K562 (cell line): ENCODE data around the gene TAF10. TPM values are rescaled to one million over a fixed set of nuclear protein-coding genes. Genes with fewer than 3 reads are reported as not detected.

ENCODE experiments used
- ATAC-seq: fragments of 200-7000 bp; cut with Tn5 transposase; 3 replicates; pipeline ENCODE4 v1.9.1; 2020; ENCODE audit warnings: moderate library complexity
- BruUV-seq: library from RNA; stranded (reverse); fragments of 400-500 nt; replicated peaks from 2 replicates; lab custom pipeline; 2021; lab: Mats Ljungman, UMichigan
- CTCF ChIA-PET: fragments of 300-600 bp; formaldehyde crosslinking; extraction: SDS; loops from one replicate; lab custom pipeline; 2021; ENCODE audit warnings: low intra/inter-chr PET ratio; lab: Yijun Ruan, JAX
- POLR2A ChIA-PET: fragments of 300-600, 350-650 bp; sonication (Branson Sonifier 250); formaldehyde crosslinking; extraction: SDS; loops from one replicate; lab custom pipeline; 2021; ENCODE audit warnings: antibody characterized with exemption, inconsistent platforms; lab: Yijun Ruan, JAX
- DNase-seq, 4 experiments: peaks; one replicate each; pipeline versions ENCODE4 v3.0.0 to v3.0.0-alpha.2; 2011 to 2018; ENCODE audit warnings: low spot score in 3 of 4, mixed read lengths in 3 of 4; ENCODE audit errors: extremely low read depth in 1 of 4
- FAIRE-seq: peaks from 2 replicates; lab custom pipeline; 2011; peaks lifted over from hg19 to GRCh38; lab: Jason Lieb, UNC
- H2AFZ ChIP-seq: 2 replicates; pipeline ENCODE4 v1.6.0; 2011; ENCODE audit warnings: low read depth, low read length, control low read depth, inconsistent platforms
- H3K27ac ChIP-seq: fragments of 200-600 bp; 3 replicates; pipeline ENCODE4 v1.8.0; 2011; ENCODE audit warnings: low read depth, mild to moderate bottlenecking, control low read depth, inconsistent platforms, low read length, moderate library complexity, mixed read lengths; ENCODE audit errors: extremely low read depth
- H3K27me3 ChIP-seq, 2 experiments: fragments of 300-600 bp in 1 of 2; 2 replicates in 1 of 2; 3 replicates in 1 of 2; pipeline versions ENCODE4 v1.6.0 to v1.8.0; 2011; ENCODE audit warnings: inconsistent platforms in 2 of 2, low read length in 2 of 2, mild to moderate bottlenecking in 1 of 2, mixed read lengths in 1 of 2, moderate library complexity in 1 of 2; ENCODE audit not compliant: control insufficient read depth in 2 of 2, insufficient read depth in 2 of 2
- H3K36me3 ChIP-seq: fragments of 300-600 bp; 3 replicates; pipeline ENCODE4 v1.8.0; 2011; ENCODE audit warnings: mild to moderate bottlenecking, low read length, inconsistent platforms; ENCODE audit not compliant: control insufficient read depth, insufficient read depth
- H3K4me1 ChIP-seq, 2 experiments: fragments of 200-600 bp in 1 of 2; replicated peaks in 1 of 2; 2 replicates in 1 of 2; 3 replicates in 1 of 2; pipeline versions ENCODE4 v1.5.1 to v1.8.0; 2011; ENCODE audit warnings: inconsistent platforms in 2 of 2, low read length in 2 of 2, mild to moderate bottlenecking in 1 of 2, mixed read lengths in 1 of 2, moderate library complexity in 1 of 2; ENCODE audit not compliant: control insufficient read depth in 2 of 2, insufficient read depth in 2 of 2
- H3K4me2 ChIP-seq: 2 replicates; pipeline ENCODE4 v1.6.1; 2011; ENCODE audit warnings: low read length, control low read depth, inconsistent platforms, mixed read lengths; ENCODE audit not compliant: insufficient read depth
- H3K4me3 ChIP-seq: fragments of 200-600 bp; sonication (generic), shearing (Covaris generic); 2 replicates; pipeline ENCODE4 v1.5.1; 2016; ENCODE audit warnings: control low read depth, inconsistent platforms
- H3K79me2 ChIP-seq: fragments of 200-600 bp; 3 replicates; pipeline ENCODE4 v1.8.0; 2011; ENCODE audit warnings: low read length, inconsistent platforms; ENCODE audit not compliant: control insufficient read depth, insufficient read depth
- H3K9ac ChIP-seq, 2 experiments: 2 replicates each; pipeline versions ENCODE4 v1.6.0 to v1.6.1; 2011; ENCODE audit warnings: low read depth in 2 of 2, low read length in 2 of 2, control low read depth in 1 of 2, inconsistent platforms in 1 of 2, mild to moderate bottlenecking in 1 of 2, mixed read lengths in 1 of 2; ENCODE audit not compliant: insufficient read depth in 1 of 2
- H3K9me1 ChIP-seq: one replicate; pipeline ENCODE4 v1.6.0; 2011; ENCODE audit warnings: inconsistent platforms, mild to moderate bottlenecking, low read length, moderate library complexity; ENCODE audit not compliant: control insufficient read depth, insufficient read depth
- H3K9me3 ChIP-seq: replicated peaks from 2 replicates; pipeline ENCODE4 v1.5.1; 2011; ENCODE audit warnings: low read depth, low read length, inconsistent platforms; ENCODE audit not compliant: control insufficient read depth, insufficient read depth
- H4K20me1 ChIP-seq: replicated peaks from 2 replicates; pipeline ENCODE4 v1.6.1; 2011; ENCODE audit warnings: low read length, inconsistent platforms, mixed read lengths; ENCODE audit not compliant: control insufficient read depth, insufficient read depth
- ARNT ChIP-seq, 2 experiments: fragments of 450-650 bp; IDR thresholded peaks; 2 replicates each; pipeline ENCODE4 v1.6.1; 2016; ENCODE audit warnings: mild to moderate bottlenecking in 1 of 2
- CHCHD3 ChIP-seq: fragments of 250-450 bp; sonication (Bioruptor Pico); IDR thresholded peaks from 2 replicates; pipeline ENCODE4 v2.1.2; 2022; ENCODE audit warnings: mild to moderate bottlenecking
- DDX20 ChIP-seq: fragments of 450-650 bp; IDR thresholded peaks from 2 replicates; pipeline ENCODE4 v1.6.1; 2016; ENCODE audit warnings: missing genetic modification characterization, low read depth, mild to moderate bottlenecking, missing compliant biosample characterization, moderate library complexity
- DEAF1 ChIP-seq: fragments of 450-650 bp; formaldehyde crosslinking; IDR thresholded peaks from 2 replicates; pipeline ENCODE4 v1.4.0; 2020; ENCODE audit warnings: mild to moderate bottlenecking, moderate library complexity
- KAT2B ChIP-seq: IDR thresholded peaks from one replicate; pipeline ENCODE4 v1.6.1; 2012; ENCODE audit warnings: low read depth, mild to moderate bottlenecking, control low read depth, inconsistent platforms, low read length, moderate library complexity
- KLF1 ChIP-seq: fragments of 450-650 bp; IDR thresholded peaks from 2 replicates; pipeline ENCODE4 v1.6.1; 2016; ENCODE audit warnings: missing genetic modification characterization, missing compliant biosample characterization
- MTF1 ChIP-seq: fragments of 250-450 bp; sonication (Bioruptor Pico); IDR thresholded peaks from 2 replicates; pipeline ENCODE4 v1.9.0; 2021; ENCODE audit warnings: moderate library complexity, mild to moderate bottlenecking, inconsistent platforms, borderline replicate concordance
- PTBP1 ChIP-seq: fragments of 200-400 bp; formaldehyde crosslinking; IDR thresholded peaks from 2 replicates; pipeline ENCODE4 v1.6.1; 2017; ENCODE audit warnings: low read depth, low read length
- SAFB2 ChIP-seq: fragments of 200-400 bp; formaldehyde crosslinking; IDR thresholded peaks from 2 replicates; pipeline ENCODE4 v1.6.1; 2018; ENCODE audit warnings: borderline replicate concordance, low read length, low read depth, moderate library complexity; ENCODE audit not compliant: severe bottlenecking
- ZNF24 ChIP-seq: fragments of 450-650 bp; IDR thresholded peaks from 2 replicates; pipeline ENCODE4 v1.6.1; 2016
- ZNF263 ChIP-seq: sonication (generic); formaldehyde crosslinking; IDR thresholded peaks from 2 replicates; pipeline ENCODE4 v1.8.0; 2022; ENCODE audit warnings: mild to moderate bottlenecking, missing genetic modification reagents, borderline replicate concordance
- whole genome bisulfite sequencing: fragments of 100-300 bp; shearing (Covaris generic); methylation state at CpG from one replicate; pipeline ENCODE4 v1.1.6; 2016; ENCODE audit warnings: low coverage, mixed read lengths; ENCODE audit not compliant: insufficient coverage; ENCODE audit errors: missing lambda C conversion rate; 5-methylcytosine and 5-hydroxymethylcytosine counted together
- in situ Hi-C: fragments of 300-500 bp; cut with MboI; formaldehyde crosslinking; loops from 4 replicates; pipeline ENCODE4 v1.15.0; 2018; ENCODE audit warnings: inconsistent platforms, mixed read lengths
- intact Hi-C: fragments of 100-400 bp; cut with micrococcal nuclease; formaldehyde crosslinking; loops from 2 replicates; pipeline ENCODE4 v1.14.2; 2022
- polyA plus RNA-seq, 8 experiments: library from polyadenylated mRNA; depleted of rRNA in 4 of 8; stranded (reverse) in 5 of 8; unstranded in 3 of 8; fragments of >200 nt; fragmentation: Nextera tagmentation in 2 of 8; fragmentation: Illumina TruSeq in 1 of 8; extraction: Ambion mirVana in 2 of 8; extraction: Trizol in 1 of 8; gene quantifications; 2 replicates each; pipeline versions ENCODE4 v1.2.1 to v1.2.3, GENCODE V29; 2011 to 2014; ENCODE audit warnings: inconsistent platforms in 1 of 8, missing spikeins in 1 of 8
- total RNA-seq, 7 experiments: library from RNA; depleted of rRNA in 6 of 7; stranded (reverse); fragments of >200 nt in 6 of 7; fragmentation: Illumina TruSeq in 2 of 7; extraction: Trizol in 2 of 7; gene quantifications; 2 replicates each; pipeline versions ENCODE4 v1.2.1 to v1.2.3, GENCODE V29; 2011 to 2021; ENCODE audit warnings: low replicate concordance in 1 of 7
- TF ChIP-seq, protein P1 (sequence below): sonication (generic); formaldehyde crosslinking; IDR thresholded peaks from 2 replicates; pipeline ENCODE4 v1.8.1; 2023; ENCODE audit warnings: mild to moderate bottlenecking, missing genetic modification reagents
- TF ChIP-seq, protein P2 (sequence below): fragments of 450-650 bp; IDR thresholded peaks from 2 replicates; pipeline ENCODE4 v1.6.1; 2017; ENCODE audit warnings: antibody characterized with exemption
- TF ChIP-seq, protein P3 (sequence below): fragments of 250-450 bp; sonication (Bioruptor Pico); IDR thresholded peaks from 2 replicates; pipeline ENCODE4 v1.4.0; 2020

TAF10 gene
- total and polyA plus RNA-seq, 9 of the 15 experiments (the other 6 are each of a cell fraction or from before 2014, with no cell fraction given), result 19.5 to 197 (median 121) TPM

DNA sequence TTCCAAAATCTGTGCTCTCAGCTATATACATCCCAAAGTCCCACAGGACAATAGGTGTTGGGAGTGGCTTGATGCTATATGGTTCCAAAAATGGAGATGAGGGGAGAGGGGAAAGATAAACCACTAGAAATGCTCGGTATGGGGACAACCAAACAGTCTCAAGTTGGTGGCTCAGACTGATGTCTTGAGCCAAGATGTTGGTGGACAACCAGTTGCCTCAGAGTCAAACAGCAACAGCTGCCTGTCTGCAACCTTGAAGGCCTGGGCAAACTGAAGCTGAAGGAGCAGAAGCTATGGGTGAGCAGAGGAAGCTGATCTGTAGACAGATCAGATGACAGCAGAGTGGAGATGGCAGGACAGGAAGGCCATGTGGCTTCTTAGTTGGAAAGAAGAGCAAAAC is 12.6 kb downstream of the TAF10 start:
- no peak for FAIRE-seq
- intact Hi-C loops (no loop called here), in situ Hi-C loops (no loop called here)
- Histone ChIP-seq H3K9ac (no peak overlapping the region; a peak in 1 of 4 replicates), H3K9me1 (peaks cover 10% of the 10 kb centered on the region), H3K4me3 (no peak overlapping the region), H3K27me3 (no peaks in the 10 kb centered on the region), H3K4me2 (no peak overlapping the region), H3K9me3 (no peaks in the 10 kb centered on the region), H3K36me3 (peaks cover 76% of the 10 kb centered on the region), H4K20me1 (no peaks in the 10 kb centered on the region), H3K27ac (no peak overlapping the region), H3K4me1 (peaks cover 14 to 18% of the 10 kb centered on the region in 2 experiments; a peak in 4 of 5 replicates), H2AFZ (no peak overlapping the region), H3K79me2 (peaks cover 61% of the 10 kb centered on the region)
- POLR2A ChIA-PET, result interaction anchor here (1.2 to 2.1 kb wide), 3 partner anchors 18 to 38 kb away, joined by 3 to 6 read pairs (median 6); partner anchors contain the start of gene TPP1
- no peak for ATAC-seq
- CTCF ChIA-PET, result no interaction called here
- WGBS, result 79% methylated on average over 1 of the region's 1 CpG
- DNase-seq, result no peak
- BruUV-seq, result no TSS peak
- no peak for TF ChIP-seq SAFB2
- TF ChIP-seq, protein P1, sequence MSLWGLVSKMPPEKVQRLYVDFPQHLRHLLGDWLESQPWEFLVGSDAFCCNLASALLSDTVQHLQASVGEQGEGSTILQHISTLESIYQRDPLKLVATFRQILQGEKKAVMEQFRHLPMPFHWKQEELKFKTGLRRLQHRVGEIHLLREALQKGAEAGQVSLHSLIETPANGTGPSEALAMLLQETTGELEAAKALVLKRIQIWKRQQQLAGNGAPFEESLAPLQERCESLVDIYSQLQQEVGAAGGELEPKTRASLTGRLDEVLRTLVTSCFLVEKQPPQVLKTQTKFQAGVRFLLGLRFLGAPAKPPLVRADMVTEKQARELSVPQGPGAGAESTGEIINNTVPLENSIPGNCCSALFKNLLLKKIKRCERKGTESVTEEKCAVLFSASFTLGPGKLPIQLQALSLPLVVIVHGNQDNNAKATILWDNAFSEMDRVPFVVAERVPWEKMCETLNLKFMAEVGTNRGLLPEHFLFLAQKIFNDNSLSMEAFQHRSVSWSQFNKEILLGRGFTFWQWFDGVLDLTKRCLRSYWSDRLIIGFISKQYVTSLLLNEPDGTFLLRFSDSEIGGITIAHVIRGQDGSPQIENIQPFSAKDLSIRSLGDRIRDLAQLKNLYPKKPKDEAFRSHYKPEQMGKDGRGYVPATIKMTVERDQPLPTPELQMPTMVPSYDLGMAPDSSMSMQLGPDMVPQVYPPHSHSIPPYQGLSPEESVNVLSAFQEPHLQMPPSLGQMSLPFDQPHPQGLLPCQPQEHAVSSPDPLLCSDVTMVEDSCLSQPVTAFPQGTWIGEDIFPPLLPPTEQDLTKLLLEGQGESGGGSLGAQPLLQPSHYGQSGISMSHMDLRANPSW (CRISPR knock-in tag), result no peak
- no peak for TF ChIP-seq ZNF24
- TF ChIP-seq CHCHD3 (CRISPR knock-in tag), result no peak
- no peak for TF ChIP-seq KAT2B
- TF ChIP-seq MTF1, result no peak
- no peak for TF ChIP-seq PTBP1
- TF ChIP-seq DEAF1 (CRISPR knock-in tag), result no peak
- TF ChIP-seq DDX20, result no peak
- TF ChIP-seq KLF1 (tag), result no peak
- TF ChIP-seq, protein P2, sequence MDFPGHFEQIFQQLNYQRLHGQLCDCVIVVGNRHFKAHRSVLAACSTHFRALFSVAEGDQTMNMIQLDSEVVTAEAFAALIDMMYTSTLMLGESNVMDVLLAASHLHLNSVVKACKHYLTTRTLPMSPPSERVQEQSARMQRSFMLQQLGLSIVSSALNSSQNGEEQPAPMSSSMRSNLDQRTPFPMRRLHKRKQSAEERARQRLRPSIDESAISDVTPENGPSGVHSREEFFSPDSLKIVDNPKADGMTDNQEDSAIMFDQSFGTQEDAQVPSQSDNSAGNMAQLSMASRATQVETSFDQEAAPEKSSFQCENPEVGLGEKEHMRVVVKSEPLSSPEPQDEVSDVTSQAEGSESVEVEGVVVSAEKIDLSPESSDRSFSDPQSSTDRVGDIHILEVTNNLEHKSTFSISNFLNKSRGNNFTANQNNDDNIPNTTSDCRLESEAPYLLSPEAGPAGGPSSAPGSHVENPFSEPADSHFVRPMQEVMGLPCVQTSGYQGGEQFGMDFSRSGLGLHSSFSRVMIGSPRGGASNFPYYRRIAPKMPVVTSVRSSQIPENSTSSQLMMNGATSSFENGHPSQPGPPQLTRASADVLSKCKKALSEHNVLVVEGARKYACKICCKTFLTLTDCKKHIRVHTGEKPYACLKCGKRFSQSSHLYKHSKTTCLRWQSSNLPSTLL, result no peak
- no peak for TF ChIP-seq ZNF263 (CRISPR knock-in tag)
- TF ChIP-seq, protein P3, sequence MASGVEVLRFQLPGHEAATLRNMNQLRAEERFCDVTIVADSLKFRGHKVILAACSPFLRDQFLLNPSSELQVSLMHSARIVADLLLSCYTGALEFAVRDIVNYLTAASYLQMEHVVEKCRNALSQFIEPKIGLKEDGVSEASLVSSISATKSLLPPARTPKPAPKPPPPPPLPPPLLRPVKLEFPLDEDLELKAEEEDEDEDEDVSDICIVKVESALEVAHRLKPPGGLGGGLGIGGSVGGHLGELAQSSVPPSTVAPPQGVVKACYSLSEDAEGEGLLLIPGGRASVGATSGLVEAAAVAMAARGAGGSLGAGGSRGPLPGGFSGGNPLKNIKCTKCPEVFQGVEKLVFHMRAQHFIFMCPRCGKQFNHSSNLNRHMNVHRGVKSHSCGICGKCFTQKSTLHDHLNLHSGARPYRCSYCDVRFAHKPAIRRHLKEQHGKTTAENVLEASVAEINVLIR (CRISPR knock-in tag), result no peak
- no peak for TF ChIP-seq ARNT (IDR thresholded peaks at IDR 0.05)
